Subcutaneous preadipocyte (primary cell): Measurements from ENCODE around the gene NTF3. TPM values are rescaled to one million over a fixed set of nuclear protein-coding genes. Genes with fewer than 3 reads are reported as not detected.

Source experiments
- total RNA-seq: library from RNA; depleted of rRNA; stranded (reverse); fragments of >200 nt; gene quantifications from 2 replicates; pipeline ENCODE4 v1.2.3, GENCODE V29; 2012

NTF3 gene
- total RNA-seq = not detected in 2 replicates

GRCh38 chr12:5432011-5432400 lies at the start of gene NTF3:
Gene NTF3 (plus strand): TSS chr12:5432108. CDS start chr12:5432325, 217 bp downstream.

